ENCODE results near the gene HTRA3.

Gene HTRA3

GRCh38 chr4:8270912-8271815, 1.6 kb downstream of the HTRA3 start:
- in situ Hi-C loops (cut with MboI; ENCODE audit: low pct_unique_long_range_greater_than_20kb, low sequenced_read_pairs, unreplicated experiment), result no loop called here
- no peak for DNase-seq (ENCODE audit: low spot score)
- TF ChIP-seq CTCF (IDR thresholded peaks at IDR 0.05; ENCODE audit: extremely low read depth, insufficient read depth, missing control alignments), result no peak

GRCh38 chr4:8271821-8272220, 2.3 kb downstream of the HTRA3 start:
- in situ Hi-C loops (cut with MboI; ENCODE audit: low pct_unique_long_range_greater_than_20kb, low sequenced_read_pairs, unreplicated experiment), result no loop called here
- TF ChIP-seq CTCF (IDR thresholded peaks at IDR 0.05; ENCODE audit: extremely low read depth, insufficient read depth, missing control alignments), result no peak
- DNase-seq (ENCODE audit: low spot score), result no peak

- in situ Hi-C loops (cut with MboI; ENCODE audit: low pct_unique_long_range_greater_than_20kb, low sequenced_read_pairs, unreplicated experiment), result no loop called here
- no peak for DNase-seq (ENCODE audit: low spot score)
- no peak for TF ChIP-seq CTCF (IDR thresholded peaks at IDR 0.05; ENCODE audit: extremely low read depth, insufficient read depth, missing control alignments)
Observed at GRCh38 chr4:8272472-8273428, 3.2 kb downstream of the HTRA3 start.

GRCh38 chr4:8273450-8273849, 3.9 kb downstream of the HTRA3 start:
- no peak for DNase-seq (ENCODE audit: low spot score)
- in situ Hi-C loops (cut with MboI; ENCODE audit: low pct_unique_long_range_greater_than_20kb, low sequenced_read_pairs, unreplicated experiment), result no loop called here
- TF ChIP-seq CTCF (IDR thresholded peaks at IDR 0.05; ENCODE audit: extremely low read depth, insufficient read depth, missing control alignments), result no peak

GRCh38 chr4:8274066-8274652, 4.6 kb downstream of the HTRA3 start:
- in situ Hi-C loops (cut with MboI; ENCODE audit: low pct_unique_long_range_greater_than_20kb, low sequenced_read_pairs, unreplicated experiment), result no loop called here
- TF ChIP-seq CTCF (IDR thresholded peaks at IDR 0.05; ENCODE audit: extremely low read depth, insufficient read depth, missing control alignments), result no peak
- DNase-seq (ENCODE audit: low spot score), result no peak
